HG03457 (cell line): ENCODE results near the gene HINFP.
"Not testable (repeated sequence)": the region's sequence is repeated elsewhere in the genome, so short reads cannot be mapped to it uniquely, and the experiment has no call there.

Experiments used
- ATAC-seq: cut with Tn5 transposase; IDR thresholded peaks from one replicate; pipeline ENCODE4 v1.9.1; 2021; ENCODE audit warnings: moderate number of reproducible peaks; ENCODE audit not compliant: unreplicated experiment

HINFP gene

DNA sequence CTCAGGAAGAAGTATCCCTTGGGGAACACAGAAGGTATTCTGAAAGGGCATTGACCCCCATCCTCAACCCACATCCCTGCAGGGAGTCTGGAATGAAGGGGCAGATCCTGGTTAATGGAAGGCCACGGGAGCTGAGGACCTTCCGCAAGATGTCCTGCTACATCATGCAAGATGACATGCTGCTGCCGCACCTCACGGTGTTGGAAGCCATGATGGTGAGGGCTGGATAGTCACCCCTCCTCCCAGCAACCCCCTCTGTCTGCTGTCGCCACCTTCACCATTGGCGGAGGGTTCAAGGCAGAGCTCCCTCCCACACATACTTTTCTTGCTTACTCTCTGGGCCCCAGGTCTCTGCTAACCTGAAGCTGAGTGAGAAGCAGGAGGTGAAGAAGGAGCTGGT lies 32.8 kb downstream of the HINFP start:
- no peak for ATAC-seq

DNA sequence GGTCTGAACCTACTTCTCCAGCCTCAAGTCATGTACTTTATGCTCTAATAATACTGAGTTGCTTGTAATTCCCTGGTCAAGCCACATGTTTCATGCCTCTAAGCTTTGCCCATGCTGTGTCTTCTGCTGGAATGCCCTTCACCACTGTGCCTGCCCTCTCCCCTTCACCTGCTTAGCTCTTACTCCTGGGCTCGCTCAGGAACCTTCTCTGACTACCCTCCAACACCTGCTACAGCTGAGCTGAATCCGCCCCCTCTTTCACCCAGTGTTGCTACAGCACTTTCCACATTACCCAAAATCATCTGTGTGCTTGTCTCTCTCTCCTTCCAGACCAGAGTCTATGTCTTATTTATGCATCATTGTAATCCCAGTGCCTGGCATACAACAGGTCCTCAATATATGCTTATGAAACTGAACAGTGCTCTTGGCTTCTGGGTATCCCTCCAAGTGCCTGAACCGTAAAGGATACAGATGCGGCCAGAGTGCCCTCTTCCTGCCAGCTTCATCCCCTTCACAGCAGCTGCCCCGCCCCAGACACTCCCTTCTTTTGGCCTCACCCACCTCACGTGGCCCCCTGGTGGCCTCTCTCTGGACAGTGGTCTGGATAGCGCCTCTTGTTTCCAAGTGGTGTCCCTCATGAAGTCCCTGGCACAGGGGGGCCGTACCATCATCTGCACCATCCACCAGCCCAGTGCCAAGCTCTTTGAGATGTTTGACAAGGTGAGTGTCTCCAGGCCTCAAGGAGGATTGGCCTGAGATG lies 34.5 kb downstream of the HINFP start:
- ATAC-seq = no peak

DNA sequence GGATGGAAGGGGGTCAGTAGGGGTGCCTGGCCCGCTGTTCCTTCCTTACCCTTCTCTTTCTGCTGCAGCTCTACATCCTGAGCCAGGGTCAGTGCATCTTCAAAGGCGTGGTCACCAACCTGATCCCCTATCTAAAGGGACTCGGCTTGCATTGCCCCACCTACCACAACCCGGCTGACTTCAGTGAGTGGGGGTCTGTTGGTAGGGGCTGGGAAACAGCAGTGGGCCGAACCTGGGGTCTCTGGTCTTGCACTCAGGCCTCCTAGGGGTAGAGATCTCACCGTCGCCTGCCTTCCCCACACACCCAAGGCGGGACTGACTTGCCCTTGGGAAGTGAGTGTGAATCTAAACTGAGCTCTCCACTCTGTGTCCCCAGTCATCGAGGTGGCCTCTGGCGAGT lies 35.1 kb downstream of the HINFP start:
- ATAC-seq = no peak

DNA sequence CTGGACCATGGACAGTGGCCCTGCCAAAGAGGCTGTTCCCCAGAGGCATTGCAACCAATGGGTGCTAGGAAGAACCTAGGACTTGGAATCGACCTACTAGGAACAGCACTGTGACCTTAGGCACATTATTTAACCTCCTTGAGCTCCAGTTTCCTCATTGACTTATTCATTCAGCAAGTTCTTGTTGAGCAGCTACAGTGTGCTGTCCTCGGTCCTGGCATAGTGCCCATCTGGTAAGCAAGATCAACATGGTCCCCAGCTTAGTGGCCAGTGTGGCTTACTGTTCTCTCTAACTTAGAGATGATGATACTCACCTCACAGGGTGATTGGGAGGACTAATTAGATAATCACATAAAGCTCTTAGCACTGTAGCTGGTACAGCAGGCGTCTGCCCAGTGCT lies 35.7 kb downstream of the HINFP start:
- ATAC-seq = no peak

DNA sequence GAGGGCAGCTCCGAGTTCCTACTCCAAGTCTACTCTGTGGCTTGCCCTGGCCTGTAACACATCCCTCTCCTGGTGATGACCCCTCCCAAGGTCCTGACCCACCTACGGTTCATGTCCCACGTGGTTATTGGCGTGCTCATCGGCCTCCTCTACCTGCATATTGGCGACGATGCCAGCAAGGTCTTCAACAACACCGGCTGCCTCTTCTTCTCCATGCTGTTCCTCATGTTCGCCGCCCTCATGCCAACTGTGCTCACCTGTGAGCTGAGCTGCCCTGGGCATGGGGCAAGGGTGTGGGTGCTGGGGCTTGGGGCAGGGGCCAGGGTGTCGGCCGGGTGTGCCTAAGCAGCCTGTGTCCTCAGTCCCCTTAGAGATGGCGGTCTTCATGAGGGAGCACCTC lies 37.1 kb downstream of the HINFP start:
- no peak for ATAC-seq

DNA sequence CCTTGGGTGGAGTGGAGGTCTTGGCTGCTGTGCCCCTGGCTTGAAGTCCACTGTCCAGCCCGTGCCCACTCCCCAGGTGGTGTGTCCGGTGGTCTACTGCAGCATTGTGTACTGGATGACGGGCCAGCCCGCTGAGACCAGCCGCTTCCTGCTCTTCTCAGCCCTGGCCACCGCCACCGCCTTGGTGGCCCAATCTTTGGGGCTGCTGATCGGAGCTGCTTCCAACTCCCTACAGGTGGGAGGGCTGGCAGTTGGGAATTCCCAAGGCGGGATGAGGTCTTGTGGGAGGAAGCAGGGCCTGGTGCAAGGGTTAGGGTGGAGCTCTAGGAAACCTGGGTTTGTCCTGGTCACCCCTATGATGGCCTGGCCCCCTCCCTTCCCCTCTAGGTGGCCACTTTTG lies 38.8 kb downstream of the HINFP start:
- no peak for ATAC-seq

DNA sequence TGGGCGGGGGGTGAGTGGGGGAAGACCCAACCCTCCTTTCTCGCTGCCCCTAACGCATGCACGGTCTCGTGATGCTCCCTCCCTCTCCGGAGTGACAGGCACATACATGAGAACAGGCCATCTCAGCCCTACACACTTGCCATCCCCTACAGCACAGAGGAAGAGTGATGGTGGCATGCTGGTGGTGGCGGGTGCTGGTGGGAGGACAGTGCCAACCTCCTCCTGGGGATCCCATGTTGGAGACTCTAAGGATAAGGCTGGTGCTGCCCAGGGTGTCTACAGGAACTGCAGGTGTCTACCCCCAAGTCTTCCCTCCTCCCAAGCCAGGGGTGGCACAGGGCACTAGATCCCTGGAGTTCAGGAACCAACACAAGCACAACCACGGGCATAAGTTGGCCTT lies 40.5 kb downstream of the HINFP start:
- no peak for ATAC-seq

DNA sequence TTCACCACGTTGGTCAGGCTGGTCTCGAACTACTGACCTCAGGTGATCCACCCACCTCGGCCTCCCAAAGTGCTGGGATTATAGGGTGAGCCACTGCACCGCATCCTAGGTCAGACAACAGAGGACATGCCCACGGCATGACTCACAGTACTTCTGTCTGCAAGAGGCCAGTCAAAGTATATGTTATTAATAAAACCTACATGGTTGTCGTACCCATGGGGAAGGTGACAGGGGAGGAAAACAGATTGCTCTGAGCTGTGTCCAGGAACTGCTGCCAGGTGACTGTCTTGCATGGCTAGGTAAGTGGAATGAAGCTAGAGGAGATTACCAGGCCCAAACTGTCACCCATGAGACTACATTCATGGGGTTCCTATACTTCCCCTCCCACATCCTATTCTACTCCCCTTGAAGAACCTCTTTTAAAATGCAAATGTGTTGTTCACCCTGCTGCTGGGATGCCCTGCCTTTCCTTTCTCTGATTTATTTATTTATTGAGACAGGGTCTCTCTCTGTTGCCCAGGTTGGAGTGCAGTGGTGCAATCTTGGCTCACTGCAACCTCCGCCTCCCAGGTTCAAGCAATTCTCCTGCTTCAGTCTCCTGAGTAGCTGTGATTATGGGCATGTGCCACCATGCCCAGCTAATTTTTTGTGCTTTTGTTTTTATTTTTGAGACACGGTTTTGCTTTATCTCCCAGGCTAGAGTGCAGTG lies 45.1 kb downstream of the HINFP start:
- ATAC-seq = no peak

DNA sequence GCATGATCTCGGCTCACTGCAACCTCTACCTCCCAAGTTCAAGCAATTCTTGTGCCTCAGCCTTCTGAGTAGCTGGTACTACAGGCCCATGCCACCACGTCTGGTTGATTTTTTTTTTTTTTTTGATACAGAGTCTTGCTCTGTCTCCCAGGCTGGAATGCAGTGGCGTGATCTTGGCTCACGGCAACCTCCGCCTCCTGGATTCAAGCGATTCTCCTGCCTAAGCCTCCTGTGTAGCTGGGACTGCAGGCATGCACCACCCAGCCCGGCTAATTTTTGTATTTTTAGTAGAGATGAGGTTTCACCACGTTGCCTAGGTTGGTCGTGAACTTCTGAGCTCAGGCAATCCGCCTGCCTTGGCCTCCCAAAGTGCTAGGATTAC lies 45.7 kb downstream of the HINFP start:
- ATAC-seq = not testable (repeated sequence)

DNA sequence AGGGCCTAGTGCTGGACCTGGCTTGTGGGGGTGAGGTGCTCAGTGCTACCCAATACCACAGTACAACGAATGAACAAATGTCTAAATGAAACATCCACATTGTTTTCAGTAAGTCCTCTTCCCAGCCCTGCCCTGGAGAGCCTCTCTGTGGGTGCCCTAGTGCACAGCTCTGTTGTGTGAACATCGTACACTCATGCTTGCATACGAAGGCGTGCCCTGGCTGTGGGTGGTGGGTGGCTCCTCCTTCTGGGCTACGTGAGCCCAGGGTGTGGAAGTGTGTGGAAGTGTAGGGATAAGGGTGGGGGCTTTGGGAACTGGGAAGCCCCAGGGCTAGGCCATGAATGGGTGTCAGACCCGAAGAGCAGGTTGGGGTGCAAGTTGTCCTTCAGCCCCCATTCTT lies 46.6 kb downstream of the HINFP start:
- no peak for ATAC-seq

DNA sequence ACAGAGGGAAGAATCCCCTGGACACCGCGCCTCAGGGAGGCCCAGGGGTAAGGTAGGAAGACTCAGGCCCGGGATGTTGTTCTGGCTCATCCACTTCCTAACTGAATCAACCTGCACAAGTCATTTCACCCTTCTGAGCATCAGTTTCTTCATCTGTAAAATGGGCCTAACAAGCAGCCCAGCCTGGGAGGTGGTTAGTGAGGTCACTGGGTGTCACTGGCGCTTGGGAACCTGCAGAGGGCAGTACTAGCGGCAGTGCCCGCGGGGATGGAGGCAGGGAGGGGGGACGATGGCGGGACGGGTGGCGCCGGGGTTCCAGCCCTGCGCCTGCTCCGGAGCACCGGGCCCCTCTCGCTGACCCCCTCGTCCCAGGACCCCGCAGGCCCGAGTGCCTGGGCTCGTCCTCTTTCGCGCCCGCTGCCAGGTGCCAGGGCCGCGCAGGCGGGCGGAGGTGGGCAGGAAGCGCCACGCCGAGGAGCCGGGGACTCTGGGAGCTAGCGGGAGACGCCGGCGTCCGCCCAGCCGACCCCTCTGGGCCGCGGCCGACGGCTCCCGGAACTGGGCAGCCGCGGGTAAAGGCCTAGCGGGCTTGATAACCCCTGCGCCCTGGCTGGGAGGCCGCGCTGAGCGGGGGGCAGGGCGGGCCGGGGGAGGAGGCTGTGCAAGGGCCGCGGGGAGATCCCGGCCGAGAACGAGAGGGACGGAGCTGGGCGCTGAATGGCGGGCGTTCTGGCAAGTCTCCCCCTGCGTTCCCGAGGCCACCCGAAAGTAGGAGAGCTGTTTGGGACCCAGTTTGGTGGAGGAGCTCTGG lies 47.3 kb downstream of the HINFP start, which contains the start of gene NLRX1:
Gene NLRX1, plus strand, starts transcription at position 255 of the 811 bp plus-strand sequence. CDS start 2,679 bp downstream, outside the sequence.
- peak; percentile 84 for ATAC-seq

DNA sequence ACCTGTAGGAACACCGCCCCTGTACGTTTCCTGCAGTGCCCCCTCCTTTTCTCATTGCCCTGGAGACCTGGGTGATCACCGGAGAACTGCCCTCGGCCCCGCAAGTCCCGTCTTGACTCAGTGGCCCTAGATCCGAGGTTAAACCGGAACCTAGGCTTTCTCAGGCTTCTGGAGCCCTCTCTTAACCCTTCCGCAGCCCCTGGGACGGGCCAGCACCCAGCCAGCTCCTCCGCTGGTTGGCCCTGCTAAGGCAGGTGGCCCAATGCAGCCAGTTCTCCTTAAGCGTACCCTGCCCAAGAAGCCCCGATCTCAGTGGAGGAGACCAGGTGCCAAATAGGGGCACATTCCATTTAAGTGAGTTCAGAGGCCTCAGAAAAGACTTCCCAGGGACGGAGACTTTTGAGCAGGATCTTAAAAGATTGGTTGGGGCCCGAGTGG lies 47.9 kb downstream of the HINFP start:
- ATAC-seq = no peak

DNA sequence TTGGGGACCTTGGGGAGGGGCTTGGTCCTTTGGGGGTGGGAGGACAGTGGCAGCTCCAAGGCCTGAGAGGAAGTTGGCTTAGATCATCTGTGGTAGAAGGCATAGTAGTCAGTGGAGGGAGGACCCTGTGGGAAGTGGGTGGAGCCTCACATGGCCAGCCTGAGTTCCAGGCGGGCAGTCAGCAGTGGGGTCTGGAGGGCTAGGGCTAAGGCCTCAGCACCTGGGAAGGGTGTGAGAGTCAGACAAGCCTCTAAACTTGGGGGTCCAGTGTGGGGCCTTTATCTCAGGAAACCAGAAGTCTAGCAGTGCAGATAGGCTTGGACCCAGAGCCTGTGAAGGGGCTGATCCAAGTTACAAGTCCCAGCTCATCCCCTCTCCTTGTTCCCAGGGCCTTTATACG lies 51.1 kb downstream of the HINFP start:
- no peak for ATAC-seq

DNA sequence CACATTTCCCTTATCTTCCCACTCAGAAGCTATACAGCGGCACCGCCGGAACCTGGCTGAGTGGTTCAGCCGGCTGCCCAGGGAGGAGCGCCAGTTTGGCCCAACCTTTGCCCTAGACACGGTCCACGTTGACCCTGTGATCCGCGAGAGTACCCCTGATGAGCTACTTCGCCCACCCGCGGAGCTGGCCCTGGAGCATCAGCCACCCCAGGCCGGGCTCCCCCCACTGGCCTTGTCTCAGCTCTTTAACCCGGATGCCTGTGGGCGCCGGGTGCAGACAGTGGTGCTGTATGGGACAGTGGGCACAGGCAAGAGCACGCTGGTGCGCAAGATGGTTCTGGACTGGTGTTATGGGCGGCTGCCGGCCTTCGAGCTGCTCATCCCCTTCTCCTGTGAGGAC lies 52.1 kb downstream of the HINFP start:
- ATAC-seq = no peak

DNA sequence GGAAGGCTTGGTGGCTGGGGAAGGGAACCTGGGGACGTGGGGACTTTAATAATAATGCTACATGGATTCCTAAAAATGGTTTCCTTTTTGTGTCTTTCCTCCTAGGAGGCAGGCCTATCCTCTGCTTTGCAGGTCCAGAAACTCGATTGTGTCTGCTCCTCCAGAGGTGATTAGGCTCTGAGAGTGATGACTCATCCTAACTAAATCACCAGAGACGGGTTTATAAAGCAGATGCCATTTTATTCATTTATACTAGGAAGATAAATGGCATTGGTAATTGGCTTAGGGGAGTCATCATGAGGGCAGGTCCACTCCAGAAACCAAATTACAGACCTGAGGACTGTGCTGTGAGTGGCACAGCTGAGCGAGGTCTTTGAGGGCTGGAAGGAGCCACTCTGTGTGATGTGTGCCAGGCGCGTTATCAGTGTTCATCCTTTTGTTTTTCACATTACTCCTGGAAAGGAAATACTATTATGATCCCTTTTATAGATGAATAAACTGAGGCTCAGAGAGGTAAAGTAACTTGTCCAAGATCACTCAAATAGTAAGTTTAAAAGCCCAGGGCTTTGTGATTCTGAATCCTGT lies 54.2 kb downstream of the HINFP start:
- no peak for ATAC-seq

DNA sequence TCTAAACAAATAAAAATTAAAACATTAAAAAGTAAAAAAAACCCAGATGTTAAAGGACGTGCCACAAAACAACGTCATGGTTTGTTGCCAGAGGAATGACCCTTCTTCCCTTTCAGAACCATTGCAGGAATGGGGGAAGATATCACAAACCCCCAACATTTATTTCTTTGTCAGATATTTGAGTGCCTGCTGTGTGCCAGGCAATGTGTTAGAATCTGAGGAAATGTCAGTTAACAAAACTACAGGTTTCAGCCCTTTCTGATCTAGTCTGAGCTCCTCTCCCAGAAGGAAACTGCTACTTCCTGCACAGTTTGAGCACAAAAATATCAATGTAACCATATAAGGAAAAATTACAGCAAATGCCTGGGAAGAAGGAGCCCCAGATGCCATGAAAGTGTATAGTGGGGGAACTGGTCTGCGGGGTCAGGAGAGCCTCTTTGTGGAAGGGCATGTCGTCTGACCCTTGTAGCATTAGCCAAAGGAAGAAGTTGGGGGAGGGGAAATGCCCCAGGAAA lies 56.8 kb downstream of the HINFP start:
- no peak for ATAC-seq

DNA sequence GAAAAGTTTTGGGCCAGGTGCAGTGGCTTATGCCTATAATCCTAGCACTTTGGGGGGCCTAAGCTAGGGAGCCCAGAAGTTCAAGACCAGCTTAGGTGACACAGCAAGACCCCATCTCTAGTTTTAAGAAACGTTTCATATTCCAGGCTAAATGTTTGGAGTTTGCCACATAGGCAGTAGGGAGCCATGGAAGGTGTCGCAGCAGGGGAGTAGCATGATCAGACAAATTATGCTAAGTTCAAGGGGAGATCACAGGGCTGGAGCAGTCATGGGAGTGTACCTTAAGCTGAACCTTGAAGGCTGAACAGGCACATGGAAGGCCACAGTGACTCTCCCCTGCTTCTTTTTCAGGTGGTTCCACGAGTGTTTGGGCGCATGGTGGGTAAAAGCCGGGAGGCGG lies 58.0 kb downstream of the HINFP start:
- ATAC-seq = no peak

DNA sequence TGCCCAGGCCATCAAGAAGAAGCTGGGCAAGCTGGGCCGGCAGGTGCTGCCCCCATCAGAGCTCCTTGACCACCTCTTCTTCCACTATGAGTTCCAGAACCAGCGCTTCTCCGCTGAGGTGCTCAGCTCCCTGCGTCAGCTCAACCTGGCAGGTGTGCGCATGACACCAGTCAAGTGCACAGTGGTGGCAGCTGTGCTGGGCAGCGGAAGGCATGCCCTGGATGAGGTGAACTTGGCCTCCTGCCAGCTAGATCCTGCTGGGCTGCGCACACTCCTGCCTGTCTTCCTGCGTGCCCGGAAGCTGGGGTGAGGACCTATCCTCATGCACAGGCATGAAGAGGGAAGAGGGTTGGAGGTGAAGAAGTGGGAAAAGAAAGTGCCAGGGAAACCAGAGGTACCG lies 58.6 kb downstream of the HINFP start:
- no peak for ATAC-seq

DNA sequence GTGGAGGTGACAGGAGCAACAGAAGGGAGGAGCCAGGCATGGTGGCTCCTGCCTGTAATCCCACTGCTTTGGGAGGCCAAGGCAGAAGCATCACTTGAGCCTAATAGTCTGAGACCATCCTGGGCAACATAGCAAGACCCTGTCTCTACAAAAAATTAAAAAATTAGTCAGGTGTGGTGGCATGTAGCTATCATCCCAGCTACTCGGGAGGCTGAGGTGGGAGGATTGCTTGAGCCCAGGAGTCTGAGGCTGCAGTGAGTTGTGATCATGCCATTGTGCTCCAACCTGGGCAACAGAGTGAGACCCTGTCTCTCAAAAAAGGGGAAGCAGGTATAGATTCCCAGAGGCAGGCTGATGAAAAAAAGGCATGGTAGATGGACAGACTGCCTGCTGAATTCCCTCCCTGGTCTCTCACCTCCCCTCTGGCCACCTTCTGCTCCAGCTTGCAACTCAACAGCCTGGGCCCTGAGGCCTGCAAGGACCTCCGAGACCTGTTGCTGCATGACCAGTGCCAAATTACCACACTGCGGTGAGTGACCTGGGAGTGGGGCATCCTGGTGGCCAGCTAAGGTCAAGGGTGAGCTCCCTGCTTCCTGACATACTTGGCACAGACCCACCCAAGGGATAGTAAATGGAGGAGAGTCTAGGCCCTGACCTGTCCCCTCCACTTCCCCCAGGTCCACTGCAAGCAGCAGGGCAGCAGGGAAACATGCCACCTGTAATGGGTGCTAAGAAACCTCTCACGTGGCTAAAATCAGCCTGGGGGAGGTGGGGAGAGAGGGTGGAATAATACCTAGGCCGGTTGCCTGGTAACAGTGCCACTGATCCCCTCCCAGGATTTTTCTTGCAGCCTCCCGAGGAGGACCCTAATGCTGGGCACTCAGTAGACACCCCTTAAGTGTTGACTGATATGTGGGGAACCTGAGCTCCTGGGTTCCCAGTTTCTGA lies 59.6 kb downstream of the HINFP start:
- no peak for ATAC-seq
